ENCODE results near the gene SPRYD3.
A peak's percentile ranks its signal among the peaks of the same experiment; 100 is the strongest.

SPRYD3 gene

DNA sequence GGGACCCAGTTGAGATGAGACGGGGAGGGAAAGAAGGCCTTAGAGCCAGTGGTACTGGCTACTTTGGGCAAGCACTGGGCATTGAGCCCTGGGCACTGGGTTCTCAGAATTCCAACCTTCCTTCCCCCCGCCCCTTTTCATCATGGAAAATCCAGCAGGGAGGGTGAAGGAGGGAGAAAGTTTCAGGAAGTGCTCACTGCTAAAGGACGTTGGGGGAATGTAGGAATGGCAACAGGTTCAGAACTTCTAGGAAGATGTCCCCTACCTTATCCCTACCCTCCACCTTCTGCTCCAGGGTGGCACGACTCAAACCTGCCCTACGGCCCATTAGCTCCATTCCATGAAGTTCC, 33.5 kb downstream of the SPRYD3 start:
- POLR2A ChIA-PET (ENCODE audit: low non-redundant PET), result no interaction called here
- CTCF ChIA-PET, result interaction anchor here (1.2 kb wide), 1 partner anchor 54 kb away, joined by 3 read pairs; no protein-coding TSS in a partner anchor
- no peak for DNase-seq (ENCODE audit: low spot score)
- TF ChIP-seq, protein P1, sequence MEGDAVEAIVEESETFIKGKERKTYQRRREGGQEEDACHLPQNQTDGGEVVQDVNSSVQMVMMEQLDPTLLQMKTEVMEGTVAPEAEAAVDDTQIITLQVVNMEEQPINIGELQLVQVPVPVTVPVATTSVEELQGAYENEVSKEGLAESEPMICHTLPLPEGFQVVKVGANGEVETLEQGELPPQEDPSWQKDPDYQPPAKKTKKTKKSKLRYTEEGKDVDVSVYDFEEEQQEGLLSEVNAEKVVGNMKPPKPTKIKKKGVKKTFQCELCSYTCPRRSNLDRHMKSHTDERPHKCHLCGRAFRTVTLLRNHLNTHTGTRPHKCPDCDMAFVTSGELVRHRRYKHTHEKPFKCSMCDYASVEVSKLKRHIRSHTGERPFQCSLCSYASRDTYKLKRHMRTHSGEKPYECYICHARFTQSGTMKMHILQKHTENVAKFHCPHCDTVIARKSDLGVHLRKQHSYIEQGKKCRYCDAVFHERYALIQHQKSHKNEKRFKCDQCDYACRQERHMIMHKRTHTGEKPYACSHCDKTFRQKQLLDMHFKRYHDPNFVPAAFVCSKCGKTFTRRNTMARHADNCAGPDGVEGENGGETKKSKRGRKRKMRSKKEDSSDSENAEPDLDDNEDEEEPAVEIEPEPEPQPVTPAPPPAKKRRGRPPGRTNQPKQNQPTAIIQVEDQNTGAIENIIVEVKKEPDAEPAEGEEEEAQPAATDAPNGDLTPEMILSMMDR (conservative IDR thresholded peaks at IDR 0.05; ENCODE audit: low read depth), result no peak
- H3K27ac ChIP-seq, result peak overlapping the region; percentile 99

DNA sequence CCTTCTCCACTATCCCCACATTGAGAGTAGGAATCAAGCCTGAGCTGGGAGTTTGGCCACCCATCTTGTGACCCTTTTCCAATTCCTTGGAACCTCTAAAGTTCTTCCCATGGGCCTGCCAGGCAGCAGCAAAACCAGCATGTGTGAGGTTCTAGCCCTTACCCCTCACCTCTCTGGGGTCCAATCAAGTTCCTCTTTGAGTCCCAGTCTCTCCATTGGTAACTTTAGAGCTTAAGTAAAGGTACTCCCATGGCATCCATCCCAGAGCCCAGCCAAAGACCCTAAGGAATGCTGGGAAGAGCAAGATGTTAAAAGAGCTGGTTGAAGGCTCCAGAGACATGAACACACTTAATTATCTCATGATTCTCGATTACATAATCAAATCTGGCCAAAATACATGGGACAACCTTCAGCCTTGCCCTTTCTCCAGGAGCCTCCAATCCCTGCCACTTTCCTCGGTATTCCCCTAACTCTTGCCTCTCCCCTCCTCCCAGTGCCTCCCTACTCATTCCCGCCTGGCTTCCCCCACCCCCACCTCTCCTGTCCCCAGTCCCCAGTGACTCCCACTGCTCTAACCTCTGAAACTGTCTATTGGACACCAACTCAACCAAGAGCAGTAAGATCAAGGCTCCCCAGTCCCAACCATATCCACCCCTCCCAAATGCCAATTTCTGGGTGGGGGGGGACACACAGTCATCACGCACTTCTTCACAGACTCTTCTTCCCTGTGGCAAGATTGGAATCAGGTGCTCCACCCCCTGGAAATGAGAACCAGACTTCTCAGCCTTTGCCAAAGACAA, 34.1 kb downstream of the SPRYD3 start:
- ChIA-PET POLR2A (ENCODE audit: low non-redundant PET) (no interaction called here), CTCF (interaction anchor here (1.6 kb wide), 1 partner anchor 19 kb away, joined by 5 read pairs; no protein-coding TSS in a partner anchor)
- peak overlapping the region; percentile 99 for H3K27ac ChIP-seq
- TF ChIP-seq, protein P1 (conservative IDR thresholded peaks at IDR 0.05; ENCODE audit: low read depth), result no peak
- no peak for DNase-seq (ENCODE audit: low spot score)

DNA sequence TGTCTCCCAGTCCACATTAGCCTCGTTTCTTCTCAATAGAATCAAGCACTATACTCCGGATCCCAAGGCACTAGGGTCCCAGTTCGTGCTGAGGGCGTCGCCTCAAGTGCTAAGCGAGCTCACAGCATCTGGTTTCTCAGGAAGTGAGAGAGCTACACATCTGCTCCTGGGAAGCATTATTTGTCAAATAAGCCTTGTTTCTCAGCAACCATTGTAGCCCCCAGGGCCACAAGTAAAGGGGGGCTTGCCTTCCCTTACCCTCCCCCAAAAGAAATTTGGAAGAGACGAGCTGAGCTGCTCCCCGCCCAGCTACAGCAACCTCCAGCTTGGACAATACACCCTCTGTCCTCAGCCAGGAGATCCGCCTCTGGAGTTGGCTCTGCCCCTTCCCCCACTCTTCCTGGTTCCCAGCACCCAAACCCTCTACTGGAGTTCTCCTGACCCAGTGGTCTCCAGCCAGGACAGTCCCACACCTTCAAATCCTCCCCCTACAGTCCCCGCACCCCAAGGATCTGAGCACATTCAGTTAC, 35.1 kb downstream of the SPRYD3 start:
- peak overlapping the region; percentile 99 for H3K27ac ChIP-seq
- no peak for DNase-seq (ENCODE audit: low spot score)
- TF ChIP-seq, protein P1 (conservative IDR thresholded peaks at IDR 0.05; ENCODE audit: low read depth), result no peak
- ChIA-PET POLR2A (ENCODE audit: low non-redundant PET) (no interaction called here), CTCF (interaction anchor here (1.6 kb wide), 1 partner anchor 18 kb away, joined by 5 read pairs; no protein-coding TSS in a partner anchor)

DNA sequence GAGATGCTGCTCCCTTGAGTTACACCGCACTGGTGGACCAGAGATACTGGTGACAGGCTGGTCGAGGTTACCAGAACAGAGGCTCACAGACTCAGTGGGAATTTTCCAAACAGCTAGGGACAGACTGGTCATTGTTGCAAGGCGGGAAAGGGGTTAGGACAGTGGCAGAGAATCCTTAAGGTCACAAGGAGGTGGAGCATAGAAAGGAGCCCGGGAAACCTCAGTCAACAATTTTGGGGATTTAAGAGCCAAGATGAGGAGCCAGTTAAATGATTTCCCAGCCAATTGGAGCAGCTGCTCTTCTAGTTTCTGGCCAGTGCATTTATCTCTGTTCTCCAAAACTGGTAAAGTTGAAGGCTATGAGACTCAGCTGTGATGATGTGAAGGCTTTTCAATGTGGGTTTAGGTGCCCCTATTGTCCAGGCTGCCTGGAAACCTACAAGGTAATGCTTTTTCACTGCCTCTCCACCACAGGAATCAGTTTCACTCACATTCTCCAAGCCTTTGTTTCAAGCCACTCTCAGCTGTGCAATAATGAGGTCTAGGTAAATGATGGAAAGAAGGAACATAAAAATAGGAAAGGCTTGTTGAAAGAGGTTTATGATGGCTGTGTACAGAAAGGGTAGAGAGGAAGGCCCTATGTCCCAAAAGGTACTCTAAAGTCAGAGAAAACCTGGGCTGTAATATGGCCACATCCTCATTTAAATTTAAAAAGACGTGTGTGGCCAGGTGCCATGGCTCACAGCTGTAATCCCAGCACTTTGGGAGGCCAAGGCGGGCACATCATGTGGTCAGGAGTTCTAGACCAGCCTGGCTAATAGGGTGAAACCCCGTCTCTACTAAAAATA, 36.4 kb downstream of the SPRYD3 start:
- TF ChIP-seq, protein P1 (conservative IDR thresholded peaks at IDR 0.05; ENCODE audit: low read depth), result no peak
- DNase-seq (ENCODE audit: low spot score), result no peak
- H3K27ac ChIP-seq, result peak overlapping the region; percentile 99
- CTCF ChIA-PET, result interaction anchor here (0.6 kb wide), 2 partner anchors 182 to 466 kb away, joined by 4 read pairs; no protein-coding TSS in a partner anchor
- POLR2A ChIA-PET (ENCODE audit: low non-redundant PET), result no interaction called here

DNA sequence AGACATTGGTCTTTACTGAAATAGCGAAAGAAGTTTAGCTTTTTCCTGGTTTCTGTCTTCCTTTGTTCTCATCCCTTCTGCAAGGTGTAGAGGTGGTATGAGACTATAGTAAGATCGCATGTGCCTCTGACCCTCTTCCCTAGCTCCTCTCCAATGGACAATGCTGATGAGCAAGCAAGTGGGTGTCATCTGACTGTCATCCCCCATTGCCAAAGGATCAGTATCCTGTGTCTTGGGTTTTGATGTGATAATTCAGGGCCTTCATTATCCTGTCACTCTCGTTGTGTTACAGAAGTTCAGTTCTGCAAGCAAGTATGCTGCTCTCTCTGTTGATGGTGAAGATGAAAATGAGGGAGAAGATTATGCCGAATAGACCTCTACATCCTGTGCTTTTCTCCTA, 39.3 kb downstream of the SPRYD3 start:
- ChIA-PET CTCF (interaction anchor here (0.7 kb wide), 1 partner anchor 9 kb away, joined by 3 read pairs; no protein-coding TSS in a partner anchor), POLR2A (ENCODE audit: low non-redundant PET) (no interaction called here)
- TF ChIP-seq, protein P1 (conservative IDR thresholded peaks at IDR 0.05; ENCODE audit: low read depth), result no peak
- no peak for DNase-seq (ENCODE audit: low spot score)
- H3K27ac ChIP-seq, result no peak overlapping the region

DNA sequence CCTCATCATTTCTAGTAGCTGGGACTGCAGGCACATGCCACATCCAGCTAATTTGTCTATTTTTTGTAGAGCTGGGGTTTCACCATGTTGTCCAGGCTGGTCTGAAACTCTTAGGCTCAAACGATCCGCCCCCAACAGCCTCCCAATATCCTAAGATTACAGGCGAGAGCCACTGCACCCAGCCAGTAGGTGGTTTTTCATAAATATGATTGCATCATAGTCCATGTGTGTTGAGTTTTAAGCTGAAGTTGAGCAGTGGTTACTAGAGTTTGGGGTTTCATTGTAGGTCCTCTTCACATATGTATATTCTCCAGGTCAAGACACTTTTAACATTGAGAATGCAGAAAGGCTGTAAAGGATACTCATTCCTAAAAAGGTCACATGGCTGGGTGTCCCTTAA, 42.4 kb downstream of the SPRYD3 start:
- ChIA-PET POLR2A (ENCODE audit: low non-redundant PET) (no interaction called here), CTCF (no interaction called here)
- peak overlapping the region; percentile 40 for H3K27ac ChIP-seq
- TF ChIP-seq, protein P1 (conservative IDR thresholded peaks at IDR 0.05; ENCODE audit: low read depth), result no peak
- DNase-seq (ENCODE audit: low spot score), result no peak
